ENCODE data around the gene HTN1. TPM values are rescaled to one million over a fixed set of nuclear protein-coding genes. Genes with fewer than 3 reads are reported as not detected.

The HTN1 gene
- total and polyA plus RNA-seq, 12 donors: not detected

GRCh38 chr4:70099206-70099605 is 49.0 kb downstream of the HTN1 start:
- H3K36me3 ChIP-seq (replicated peaks in 1 of 2): no peaks in the 10 kb centered on the region
- no peaks in the 10 kb centered on the region for H3K4me1 ChIP-seq (replicated peaks in 1 of 2)
- no peak for DNase-seq
- WGBS, 4 donors: 75 to 84% (median 78%) methylated on average over 3 of the region's 3 CpGs
- H3K27ac ChIP-seq: no peak overlapping the region
- TF ChIP-seq CTCF (IDR thresholded peaks at IDR 0.05): no peak
- TF ChIP-seq POLR2A (IDR thresholded peaks at IDR 0.05): no peak
- no peaks in the 10 kb centered on the region for H3K27me3 ChIP-seq
- H3K4me3 ChIP-seq: no peak overlapping the region
- H3K9me3 ChIP-seq (replicated peaks in 1 of 3): no peaks in the 10 kb centered on the region
- intact Hi-C loops (cut with DNase I): no loop called here

Other genes with a start within 250 kb of the HTN1 start
- gene SULT1E1, start 190.3 kb upstream of the HTN1 start, total RNA-seq: 10 to 100 TPM in 6 of 9 donors, 1 to 10 TPM in 3; 8.0 to 52.9 (median 16.0) TPM
- gene SULT1E1, start 190.3 kb upstream of the HTN1 start, polyA plus RNA-seq: 10 to 100 TPM; 14.5 to 33.0 (median 24.1) TPM
- gene CSN1S1, start 119.4 kb upstream of the HTN1 start, total RNA-seq: not detected
- under 1 TPM in 1 of 3 donors, not detected in 2; 0.17 TPM for gene CSN1S1, start 119.4 kb upstream of the HTN1 start, polyA plus RNA-seq
- not detected for gene CSN2, start 84.7 kb upstream of the HTN1 start, total RNA-seq
- gene CSN2, start 84.7 kb upstream of the HTN1 start, polyA plus RNA-seq: not detected
- gene STATH, start 54.5 kb upstream of the HTN1 start, total RNA-seq: not detected
- gene STATH, start 54.5 kb upstream of the HTN1 start, polyA plus RNA-seq: not detected
- not detected for gene HTN3, start 22.0 kb upstream of the HTN1 start, total RNA-seq
- gene HTN3, start 22.0 kb upstream of the HTN1 start, polyA plus RNA-seq: under 1 TPM in 1 of 3 donors, not detected in 2; 0.57 TPM
- not detected for gene PRR27, start 103.8 kb downstream of the HTN1 start, total RNA-seq
- not detected for gene PRR27, start 103.8 kb downstream of the HTN1 start, polyA plus RNA-seq
- 1 to 10 TPM in 1 of 9 donors, under 1 TPM in 4, not detected in 4; 0.17 to 1.9 (median 0.42) TPM for gene ODAM, start 145.3 kb downstream of the HTN1 start, total RNA-seq
- 1 to 10 TPM in 1 of 3 donors, under 1 TPM in 2; 0.48 to 2.9 (median 0.48) TPM for gene ODAM, start 145.3 kb downstream of the HTN1 start, polyA plus RNA-seq
- gene FDCSP, start 175.7 kb downstream of the HTN1 start, total RNA-seq: not detected
- gene FDCSP, start 175.7 kb downstream of the HTN1 start, polyA plus RNA-seq: under 1 TPM in 1 of 3 donors, not detected in 2; 0.47 TPM
- gene CSN3, start 192.2 kb downstream of the HTN1 start, total RNA-seq: not detected
- not detected for gene CSN3, start 192.2 kb downstream of the HTN1 start, polyA plus RNA-seq

All from adrenal gland (tissue), 12 donors.